Osteoblast (primary cell): ENCODE results near the gene COL4A2. TPM values are rescaled to one million over a fixed set of nuclear protein-coding genes. Genes with fewer than 3 reads are reported as not detected.

Experiments
- DNase-seq: peaks from one replicate; pipeline ENCODE4 v3.0.0; 2011; ENCODE audit warnings: low spot score, mixed read lengths; ENCODE audit not compliant: insufficient read length; ENCODE audit errors: missing footprints
- H2AFZ ChIP-seq: 2 replicates; pipeline ENCODE4 v1.6.0; 2011; ENCODE audit warnings: mild to moderate bottlenecking, low read length
- H3K27ac ChIP-seq: 2 replicates; pipeline ENCODE4 v1.5.1; 2011; ENCODE audit warnings: mild to moderate bottlenecking, low read depth, low read length, moderate library complexity
- H3K27me3 ChIP-seq: 2 replicates; pipeline ENCODE4 v1.6.0; 2012; ENCODE audit warnings: mild to moderate bottlenecking, control low read depth, inconsistent platforms, low read length, moderate library complexity; ENCODE audit not compliant: insufficient read depth
- H3K36me3 ChIP-seq: 2 replicates; pipeline ENCODE4 v1.5.1; 2011; ENCODE audit warnings: mild to moderate bottlenecking, low read length, control low read depth, moderate library complexity; ENCODE audit not compliant: insufficient read depth
- H3K4me1 ChIP-seq: 2 replicates; pipeline ENCODE4 v1.5.1; 2011; ENCODE audit warnings: mild to moderate bottlenecking, low read length, control low read depth, moderate library complexity; ENCODE audit not compliant: insufficient read depth
- H3K4me2 ChIP-seq: 2 replicates; pipeline ENCODE4 v1.6.0; 2011; ENCODE audit warnings: mild to moderate bottlenecking, low read length; ENCODE audit not compliant: insufficient read depth
- H3K4me3 ChIP-seq: fragments of 200-600 bp; sonication (generic); 3 replicates; pipeline ENCODE4 v1.5.1; 2012; ENCODE audit warnings: mild to moderate bottlenecking, low read length, inconsistent platforms; ENCODE audit not compliant: insufficient read depth
- H3K79me2 ChIP-seq: 2 replicates; pipeline ENCODE4 v1.6.0; 2012; ENCODE audit warnings: mild to moderate bottlenecking, low read length, control low read depth, inconsistent platforms; ENCODE audit not compliant: insufficient read depth
- H3K9me3 ChIP-seq: 2 replicates; pipeline ENCODE4 v1.5.1; 2011; ENCODE audit warnings: low read depth, low read length, control low read depth
- H4K20me1 ChIP-seq: 2 replicates; pipeline ENCODE4 v1.6.0; 2012; ENCODE audit warnings: mild to moderate bottlenecking, low read length, control low read depth; ENCODE audit not compliant: insufficient read depth
- CTCF ChIP-seq: IDR thresholded peaks from 2 replicates; pipeline ENCODE4 v1.5.1; 2011; ENCODE audit warnings: mild to moderate bottlenecking, low read depth, low read length, moderate library complexity; ENCODE audit errors: extremely low read depth
- total RNA-seq: library from RNA; depleted of rRNA; stranded (reverse); fragments of >200 nt; gene quantifications from 2 replicates; pipeline ENCODE4 v1.2.3, GENCODE V29; 2012

The COL4A2 gene
- total RNA-seq, 1 donor, result 267 TPM

- Histone ChIP-seq H3K36me3 (peaks cover 24% of the 10 kb centered on the region), H3K79me2 (peaks cover 85% of the 10 kb centered on the region), H3K27ac (no peak overlapping the region), H4K20me1 (peaks cover 63% of the 10 kb centered on the region), H3K27me3 (no peaks in the 10 kb centered on the region), H2AFZ (no peak overlapping the region), H3K9me3 (no peaks in the 10 kb centered on the region), H3K4me1 (peaks cover 14% of the 10 kb centered on the region), H3K4me3 (no peak overlapping the region), H3K4me2 (no peak overlapping the region)
- no peak for TF ChIP-seq CTCF
- DNase-seq, result no peak
Observed at GRCh38 chr13:110279684-110280083, 27.4 kb upstream of the COL4A2 start.

GRCh38 chr13:110280231-110280813 lies 26.8 kb upstream of the COL4A2 start:
- H3K4me3 ChIP-seq, result no peak overlapping the region
- TF ChIP-seq CTCF, result no peak
- peaks cover 21% of the 10 kb centered on the region for H3K4me1 ChIP-seq
- H3K79me2 ChIP-seq, result peaks cover 84% of the 10 kb centered on the region
- H3K27ac ChIP-seq, result peak overlapping the region; percentile 9
- H2AFZ ChIP-seq, result no peak overlapping the region
- DNase-seq, result no peak
- no peak overlapping the region for H3K4me2 ChIP-seq
- no peaks in the 10 kb centered on the region for H3K9me3 ChIP-seq
- H3K36me3 ChIP-seq, result peaks cover 29% of the 10 kb centered on the region
- no peaks in the 10 kb centered on the region for H3K27me3 ChIP-seq
- H4K20me1 ChIP-seq, result peaks cover 62% of the 10 kb centered on the region

- peaks cover 62% of the 10 kb centered on the region for H4K20me1 ChIP-seq
- H3K36me3 ChIP-seq, result peaks cover 31% of the 10 kb centered on the region
- H3K9me3 ChIP-seq, result no peaks in the 10 kb centered on the region
- peaks cover 80% of the 10 kb centered on the region for H3K79me2 ChIP-seq
- no peaks in the 10 kb centered on the region for H3K27me3 ChIP-seq
- peak overlapping the region; percentile 9 for H3K27ac ChIP-seq
- H3K4me1 ChIP-seq, result peaks cover 28% of the 10 kb centered on the region
- H2AFZ ChIP-seq, result no peak overlapping the region
- no peak overlapping the region for H3K4me3 ChIP-seq
- TF ChIP-seq CTCF, result no peak
- H3K4me2 ChIP-seq, result no peak overlapping the region
- DNase-seq, result no peak
Observed at GRCh38 chr13:110280985-110281688, 25.9 kb upstream of the COL4A2 start.

- H3K27ac ChIP-seq, result no peak overlapping the region
- peaks cover 76% of the 10 kb centered on the region for H3K79me2 ChIP-seq
- no peak for DNase-seq
- H3K4me2 ChIP-seq, result no peak overlapping the region
- H4K20me1 ChIP-seq, result peaks cover 65% of the 10 kb centered on the region
- H3K27me3 ChIP-seq, result no peaks in the 10 kb centered on the region
- peaks cover 28% of the 10 kb centered on the region for H3K4me1 ChIP-seq
- no peak overlapping the region for H3K4me3 ChIP-seq
- TF ChIP-seq CTCF, result no peak
- H2AFZ ChIP-seq, result no peak overlapping the region
- no peaks in the 10 kb centered on the region for H3K9me3 ChIP-seq
- H3K36me3 ChIP-seq, result peaks cover 30% of the 10 kb centered on the region
Observed at GRCh38 chr13:110281736-110282135, 25.3 kb upstream of the COL4A2 start.
